ENCODE results near the gene PEAK1. TPM values are rescaled to one million over a fixed set of nuclear protein-coding genes. Genes with fewer than 3 reads are reported as not detected.

The PEAK1 gene
- total RNA-seq, 4 donors from 2014 or later = 14.5 to 31.1 (median 25.9) TPM

- TF ChIP-seq EP300 (IDR thresholded peaks at IDR 0.05) = no peak
- TF ChIP-seq POLR2A (IDR thresholded peaks at IDR 0.05) = no peak
- no peak for TF ChIP-seq POLR2AphosphoS5 (IDR thresholded peaks at IDR 0.05)
- no peak for TF ChIP-seq CTCF (IDR thresholded peaks at IDR 0.05)
- H3K4me3 ChIP-seq = no peak overlapping the region
- no peaks in the 10 kb centered on the region for H3K9me3 ChIP-seq
- no peaks in the 10 kb centered on the region for H3K27me3 ChIP-seq
- DNase-seq (ENCODE audit: low spot score in 2 of 2) = no peak
- H3K36me3 ChIP-seq = peaks cover 4% of the 10 kb centered on the region
- H3K27ac ChIP-seq = peak overlapping the region; percentile 74
- H3K4me1 ChIP-seq = peaks cover 26% of the 10 kb centered on the region
These were observed 35.0 kb upstream of the PEAK1 start for GRCh38 chr15:77454951-77455350.

- 98% methylated on average over 1 of the region's 1 CpG for WGBS
- Histone ChIP-seq H3K27ac (no peak overlapping the region), H3K36me3 (no peaks in the 10 kb centered on the region), H3K9me3 (no peaks in the 10 kb centered on the region), H3K27me3 (no peaks in the 10 kb centered on the region), H3K4me1 (peaks cover 26% of the 10 kb centered on the region), H3K4me3 (no peak overlapping the region)
- no peak for DNase-seq (ENCODE audit: low spot score in 2 of 2)
- no peak for TF ChIP-seq POLR2AphosphoS5 (IDR thresholded peaks at IDR 0.05)
- no peak for TF ChIP-seq EP300 (IDR thresholded peaks at IDR 0.05)
- TF ChIP-seq POLR2A (IDR thresholded peaks at IDR 0.05) = no peak
- TF ChIP-seq CTCF (IDR thresholded peaks at IDR 0.05) = no peak
These were observed 34.4 kb upstream of the PEAK1 start for GRCh38 chr15:77454265-77454664.

- WGBS = 76% methylated on average over 4 of the region's 4 CpGs
- H3K27ac ChIP-seq = no peak overlapping the region
- no peaks in the 10 kb centered on the region for H3K36me3 ChIP-seq
- no peak for DNase-seq (ENCODE audit: low spot score in 2 of 2)
- no peak overlapping the region for H3K4me3 ChIP-seq
- H3K4me1 ChIP-seq = peaks cover 3% of the 10 kb centered on the region
- no peak for TF ChIP-seq CTCF (IDR thresholded peaks at IDR 0.05)
- TF ChIP-seq POLR2AphosphoS5 (IDR thresholded peaks at IDR 0.05) = no peak
- TF ChIP-seq EP300 (IDR thresholded peaks at IDR 0.05) = no peak
- H3K9me3 ChIP-seq = no peaks in the 10 kb centered on the region
- no peaks in the 10 kb centered on the region for H3K27me3 ChIP-seq
These were observed 27.0 kb upstream of the PEAK1 start for GRCh38 chr15:77446840-77447390.

GRCh38 chr15:77440378-77440999 lies 20.6 kb upstream of the PEAK1 start:
- no peaks in the 10 kb centered on the region for H3K36me3 ChIP-seq
- no peak for DNase-seq (ENCODE audit: low spot score in 2 of 2)
- H3K4me3 ChIP-seq = no peak overlapping the region
- TF ChIP-seq POLR2AphosphoS5 (IDR thresholded peaks at IDR 0.05) = no peak
- no peak for TF ChIP-seq POLR2A (IDR thresholded peaks at IDR 0.05)
- no peak for TF ChIP-seq EP300 (IDR thresholded peaks at IDR 0.05)
- no peak for TF ChIP-seq CTCF (IDR thresholded peaks at IDR 0.05)
- WGBS = 70% methylated on average over 3 of the region's 3 CpGs
- H3K27ac ChIP-seq = no peak overlapping the region
- no peaks in the 10 kb centered on the region for H3K27me3 ChIP-seq
- peaks cover 9% of the 10 kb centered on the region for H3K4me1 ChIP-seq
- H3K9me3 ChIP-seq = no peaks in the 10 kb centered on the region

- TF ChIP-seq CTCF (IDR thresholded peaks at IDR 0.05) = no peak
- TF ChIP-seq EP300 (IDR thresholded peaks at IDR 0.05) = no peak
- no peak for TF ChIP-seq POLR2A (IDR thresholded peaks at IDR 0.05)
- no peak for TF ChIP-seq POLR2AphosphoS5 (IDR thresholded peaks at IDR 0.05)
- WGBS = 85% methylated on average over 4 of the region's 4 CpGs
- Histone ChIP-seq H3K27ac (no peak overlapping the region), H3K4me1 (peaks cover 6% of the 10 kb centered on the region), H3K27me3 (no peaks in the 10 kb centered on the region), H3K9me3 (no peaks in the 10 kb centered on the region), H3K36me3 (no peaks in the 10 kb centered on the region), H3K4me3 (no peak overlapping the region)
- no peak for DNase-seq (ENCODE audit: low spot score in 2 of 2)
These were observed 17.4 kb upstream of the PEAK1 start for GRCh38 chr15:77437264-77437663.

All from suprapubic skin (tissue), 4 donors.